ENCODE results near the gene HUS1.

The HUS1 gene

GRCh38 chr7:47979145-47979831 is at the start of gene HUS1:
Gene HUS1, minus strand, starts transcription at chr7:47979615. Its CDS starts 96 bp downstream, at chr7:47979519.
- Histone ChIP-seq H3K36me3 (ENCODE audit: control insufficient read depth in 2 of 2, insufficient read depth in 1 of 2, low read length in 2 of 2) (peaks cover 20 to 40% of the 10 kb centered on the region in 2 experiments), H3K4me3 (ENCODE audit: low read depth, low read length) (peak within 1 kb of the TSS; percentile 95), H3K9me3 (ENCODE audit: control insufficient read depth, insufficient read depth, low read depth, low read length) (no peaks in the 10 kb centered on the region), H3K27ac (ENCODE audit: extremely low read depth, low read depth, low read length) (peak within 1 kb of the TSS; percentile 87), H3K4me1 (ENCODE audit: control insufficient read depth, insufficient read depth, low read length) (no peaks in the 10 kb centered on the region)
- ChIA-PET POLR2A (no interaction called here), CTCF (interaction anchor here (1.3 to 1.7 kb wide), 3 partner anchors 9 to 131 kb away, joined by 3 to 17 read pairs (median 3); no protein-coding TSS in a partner anchor)
- TF ChIP-seq ZBTB26 (tag by site-specific recombination; optimal IDR thresholded peaks at IDR 0.05) (peak; percentile 93), ZNF341 (tag by site-specific recombination; IDR thresholded peaks at IDR 0.05; ENCODE audit: low read depth) (no peak), ZNF571 (tag by site-specific recombination; IDR thresholded peaks at IDR 0.05) (no peak), ZNF792 (tag by site-specific recombination; IDR thresholded peaks at IDR 0.05) (no peak), MEIS1 (CRISPR knock-in tag; IDR thresholded peaks at IDR 0.05; ENCODE audit: borderline replicate concordance) (no peak), OSR2 (tag by site-specific recombination; IDR thresholded peaks at IDR 0.05) (no peak), ZNF148 (tag by site-specific recombination; IDR thresholded peaks at IDR 0.05; ENCODE audit: borderline replicate concordance) (no peak), ZNF266 (tag by site-specific recombination; IDR thresholded peaks at IDR 0.05; ENCODE audit: low read depth) (no peak), GLI2 (tag by site-specific recombination; IDR thresholded peaks at IDR 0.05; ENCODE audit: borderline replicate concordance, low read depth) (no peak; the same call in 1 of the 2 replicates), HIC1 (tag by site-specific recombination; IDR thresholded peaks at IDR 0.05) (no peak), ZNF521 (tag by site-specific recombination; IDR thresholded peaks at IDR 0.05) (no peak), ZNF560 (tag by site-specific recombination; IDR thresholded peaks at IDR 0.05; ENCODE audit: borderline replicate concordance) (no peak), KLF1 (tag by site-specific recombination; IDR thresholded peaks at IDR 0.05) (peak; percentile 92), ZNF221 (tag by site-specific recombination; IDR thresholded peaks at IDR 0.05; ENCODE audit: borderline replicate concordance) (no peak), ZNF626 (tag by site-specific recombination; IDR thresholded peaks at IDR 0.05) (no peak), SP7 (tag by site-specific recombination; IDR thresholded peaks at IDR 0.05) (peak; percentile 90), ZNF426 (tag by site-specific recombination; IDR thresholded peaks at IDR 0.05) (no peak), ZNF830 (tag by site-specific recombination; IDR thresholded peaks at IDR 0.05; ENCODE audit: low read depth) (no peak), ZEB2 (tag by site-specific recombination; IDR thresholded peaks at IDR 0.05) (peak; percentile 73), ZBTB1 (tag by site-specific recombination; IDR thresholded peaks at IDR 0.05) (no peak), ZNF138 (tag by site-specific recombination; IDR thresholded peaks at IDR 0.05; ENCODE audit: borderline replicate concordance) (no peak), MYNN (tag by site-specific recombination; IDR thresholded peaks at IDR 0.05; ENCODE audit: borderline replicate concordance) (peak; percentile 45; the same call in 1 of the 2 replicates), ZNF311 (tag by site-specific recombination; IDR thresholded peaks at IDR 0.05; ENCODE audit: borderline replicate concordance) (no peak), SCRT2 (tag by site-specific recombination; IDR thresholded peaks at IDR 0.05) (no peak), ZNF513 (tag by site-specific recombination; IDR thresholded peaks at IDR 0.05) (no peak), PRDM10 (tag by site-specific recombination; IDR thresholded peaks at IDR 0.05) (peak; percentile 90), OVOL3 (tag by site-specific recombination; IDR thresholded peaks at IDR 0.05) (0 out of 2 replicates have a peak, but pooled peaks have one; percentile 28)
